HG02870 (cell line): ENCODE results near the gene SPNS2.

Experiments used
- ATAC-seq: cut with Tn5 transposase; IDR thresholded peaks from one replicate; pipeline ENCODE4 v1.9.1; 2021; ENCODE audit warnings: mild to moderate bottlenecking, moderate library complexity; ENCODE audit not compliant: unreplicated experiment

The SPNS2 gene

DNA sequence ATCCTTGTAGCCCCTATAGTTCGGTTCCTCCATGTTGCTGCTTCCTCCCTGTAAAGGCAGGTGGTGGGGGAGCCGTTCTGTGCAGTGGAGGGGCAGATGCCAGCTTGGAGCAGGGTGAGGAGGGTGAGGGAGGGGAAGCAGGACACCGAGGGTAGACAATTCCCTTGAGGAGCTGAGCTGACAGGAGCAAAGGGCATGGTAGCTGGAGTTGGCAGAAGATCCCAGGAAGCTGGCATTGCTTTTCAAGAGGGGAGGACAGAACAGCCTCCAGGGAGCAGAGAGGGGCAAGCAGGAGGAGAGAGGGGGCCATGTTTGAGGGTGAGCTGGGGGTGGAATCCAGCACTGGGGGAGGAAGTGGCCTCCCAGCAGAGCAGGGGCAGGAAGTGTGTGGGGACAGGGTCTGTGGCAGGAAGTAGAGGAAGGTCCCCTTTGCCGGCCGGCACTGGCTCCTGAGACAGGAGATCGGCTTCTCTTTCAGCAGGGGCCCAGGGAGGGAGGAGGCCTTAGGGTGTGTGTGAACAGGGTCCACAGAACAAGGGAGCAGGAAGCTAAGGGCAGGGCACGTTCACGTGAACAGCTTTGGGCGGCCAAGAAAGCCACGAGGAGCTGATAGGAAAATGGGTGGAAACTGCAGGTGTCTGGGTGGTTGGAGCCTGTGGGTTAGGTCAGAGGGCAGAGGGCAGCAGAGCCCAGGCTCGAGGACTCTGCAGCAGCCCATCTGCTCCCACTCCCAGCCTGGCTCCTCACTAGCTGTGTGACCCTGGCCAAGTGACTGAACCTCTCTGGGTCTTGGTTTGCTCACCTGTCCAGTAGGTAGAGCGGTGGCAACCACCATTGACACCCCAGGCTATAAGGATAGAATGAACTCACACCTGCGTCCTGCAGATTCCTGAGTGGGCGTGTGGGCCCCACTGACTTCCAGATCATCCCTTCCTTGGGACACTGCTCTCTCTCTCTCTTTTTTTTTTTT lies 17.5 kb upstream of the SPNS2 start:
- ATAC-seq: no peak

- ATAC-seq: no peak
These were observed 16.2 kb upstream of the SPNS2 start for GRCh38 chr17:4482338-4483011.

GRCh38 chr17:4483012-4483840 lies 15.5 kb upstream of the SPNS2 start:
- ATAC-seq: no peak

GRCh38 chr17:4485676-4486646 lies 12.7 kb upstream of the SPNS2 start:
- ATAC-seq: no peak

DNA sequence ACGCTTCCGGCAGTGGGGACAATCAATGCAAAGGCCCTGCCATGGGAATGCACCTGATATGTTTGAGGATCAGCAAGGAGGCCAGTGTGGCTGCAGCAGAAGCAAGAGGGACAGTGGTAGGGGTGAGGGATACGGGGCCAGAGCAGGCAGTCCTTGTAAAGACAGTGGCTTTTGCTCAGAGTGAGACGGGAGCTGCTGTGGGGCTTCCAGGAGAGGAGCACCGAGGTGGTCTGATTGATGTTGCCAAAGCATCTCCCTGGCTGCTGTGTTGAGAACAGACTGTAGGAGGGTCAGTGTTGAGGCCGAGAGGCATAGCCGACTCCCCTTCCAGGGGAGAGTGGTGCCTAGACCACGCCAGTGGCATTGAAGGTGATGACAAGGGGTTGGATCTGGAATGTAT lies 11.4 kb upstream of the SPNS2 start:
- no peak for ATAC-seq

- no peak for ATAC-seq
These were observed 10.6 kb upstream of the SPNS2 start for GRCh38 chr17:4487820-4488716.

GRCh38 chr17:4488989-4489595 lies 9.6 kb upstream of the SPNS2 start:
- no peak for ATAC-seq

DNA sequence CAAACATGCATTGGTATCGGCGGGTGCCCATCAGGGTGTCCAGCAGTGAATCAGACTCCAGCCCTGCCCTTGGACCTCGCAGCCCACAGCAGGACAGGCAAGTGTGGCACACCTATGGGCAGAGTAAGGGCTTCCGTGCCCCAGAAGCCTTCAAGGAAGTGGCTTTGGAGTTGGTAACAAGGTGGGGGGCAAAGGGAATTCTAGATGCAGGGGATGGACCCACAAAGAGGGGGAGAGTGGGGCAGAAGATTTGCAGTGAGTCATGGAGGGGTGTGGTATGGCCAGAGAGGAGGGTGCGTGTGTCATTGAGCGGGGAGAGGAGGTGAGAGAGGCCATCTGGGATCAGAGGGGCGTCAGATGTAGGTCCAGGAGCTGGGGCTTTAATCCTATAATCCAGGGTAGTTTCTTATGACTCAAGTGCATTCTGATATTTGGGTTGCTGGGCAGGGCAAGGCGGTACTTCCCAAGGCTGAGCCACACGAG lies 8.5 kb upstream of the SPNS2 start:
- no peak for ATAC-seq

GRCh38 chr17:4490637-4491061 lies 8.0 kb upstream of the SPNS2 start:
- no peak for ATAC-seq

GRCh38 chr17:4492721-4493561 lies 5.7 kb upstream of the SPNS2 start:
- no peak for ATAC-seq

GRCh38 chr17:4497101-4497824 lies 1.4 kb upstream of the SPNS2 start:
- ATAC-seq: no peak

- ATAC-seq: no peak
These were observed 930 bp downstream of the SPNS2 start for GRCh38 chr17:4499431-4500190.

DNA sequence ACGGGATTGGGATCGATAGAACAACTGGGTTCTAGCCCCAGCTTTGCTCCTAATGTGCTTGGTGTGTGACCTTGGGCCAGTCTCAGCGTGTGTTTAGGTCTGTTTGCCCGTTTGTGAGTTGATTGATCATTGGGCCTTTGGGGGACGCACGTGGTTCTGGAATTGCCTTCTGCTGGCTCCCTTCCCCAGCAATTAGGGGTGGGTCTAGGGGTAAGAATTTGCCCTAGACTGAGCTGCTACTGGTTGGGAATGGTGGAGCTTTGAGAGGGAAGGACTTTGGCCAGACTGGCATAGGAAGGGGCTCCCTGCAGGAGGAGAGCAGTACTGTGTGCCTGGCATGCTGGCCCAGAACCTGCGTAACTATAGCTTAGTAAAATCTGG lies 1.5 kb downstream of the SPNS2 start:
- ATAC-seq: no peak

GRCh38 chr17:4501295-4501949 lies 2.7 kb downstream of the SPNS2 start:
- no peak for ATAC-seq

GRCh38 chr17:4502466-4503154 lies 3.9 kb downstream of the SPNS2 start:
- ATAC-seq: no peak
